KG1 (cell line): ENCODE data around the gene TMEM255B.
"Not testable (repeated sequence)": the region's sequence is repeated elsewhere in the genome, so short reads cannot be mapped to it uniquely, and the experiment has no call there.

Experiments used
- DNase-seq: peaks from one replicate; lab custom pipeline; 2025; lab: John Stamatoyannopoulos, UW

Gene TMEM255B

GRCh38 chr13:113749507-113749906 is 9.5 kb upstream of the TMEM255B start:
- no peak for DNase-seq

- no peak for DNase-seq
Measured at GRCh38 chr13:113749967-113750366, 9.1 kb upstream of the TMEM255B start.

GRCh38 chr13:113750554-113751399 is 8.2 kb upstream of the TMEM255B start:
- no peak for DNase-seq

- DNase-seq: no peak
Measured at GRCh38 chr13:113751491-113751890, 7.5 kb upstream of the TMEM255B start.

GRCh38 chr13:113752211-113752986 is 6.6 kb upstream of the TMEM255B start:
- not testable (repeated sequence) for DNase-seq

GRCh38 chr13:113753171-113753570 is 5.9 kb upstream of the TMEM255B start:
- no peak for DNase-seq

- DNase-seq: no peak
Measured at GRCh38 chr13:113754242-113754641, 4.8 kb upstream of the TMEM255B start.

- no peak for DNase-seq
Measured at GRCh38 chr13:113754691-113755090, 4.3 kb upstream of the TMEM255B start.

GRCh38 chr13:113756441-113757097 is 2.5 kb upstream of the TMEM255B start:
- DNase-seq: no peak

GRCh38 chr13:113759525-113760137 is 605 bp downstream of the TMEM255B start:
- no peak for DNase-seq

GRCh38 chr13:113761136-113761535 is 2.1 kb downstream of the TMEM255B start:
- no peak for DNase-seq

GRCh38 chr13:113762075-113762474 is 3.0 kb downstream of the TMEM255B start:
- no peak for DNase-seq

- DNase-seq: no peak
Measured at GRCh38 chr13:113762538-113762937, 3.5 kb downstream of the TMEM255B start.

GRCh38 chr13:113763254-113763653 is 4.2 kb downstream of the TMEM255B start:
- DNase-seq: no peak

- no peak for DNase-seq
Measured at GRCh38 chr13:113763961-113764792, 5.2 kb downstream of the TMEM255B start.

- DNase-seq: no peak
Measured at GRCh38 chr13:113764793-113765563, 6.0 kb downstream of the TMEM255B start.

- DNase-seq: no peak
Measured at GRCh38 chr13:113765564-113765910, 6.5 kb downstream of the TMEM255B start.

- DNase-seq: no peak
Measured at GRCh38 chr13:113766035-113766800, 7.2 kb downstream of the TMEM255B start.

GRCh38 chr13:113767366-113767765 is 8.3 kb downstream of the TMEM255B start:
- no peak for DNase-seq
